DMS53 (cell line): ENCODE data around the gene CAMTA1.
A peak's percentile ranks its signal among the peaks of the same experiment; 100 is the strongest.

Experiments
- DNase-seq: peaks from one replicate; lab custom pipeline; 2025; lab: John Stamatoyannopoulos, UW

Gene CAMTA1

DNA sequence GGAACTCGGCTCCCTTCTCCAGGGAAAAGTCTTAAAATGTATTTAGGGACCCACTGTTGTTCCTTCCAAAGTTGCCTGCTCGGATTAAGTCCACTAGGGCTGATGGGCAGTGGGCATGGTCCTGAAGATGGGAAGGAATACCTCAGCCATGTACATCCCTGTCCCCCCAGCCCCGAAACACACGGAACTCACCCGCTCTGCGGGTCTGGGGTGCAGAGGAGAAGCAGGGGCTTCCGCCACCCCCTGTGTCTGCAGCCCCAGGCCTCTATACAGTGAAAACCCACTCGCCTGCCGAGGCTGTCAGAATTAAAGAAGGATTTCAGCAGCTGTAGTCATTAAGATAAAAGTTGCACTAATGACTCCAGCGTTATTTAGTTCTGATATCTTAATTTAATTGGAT, 773.2 kb downstream of the CAMTA1 start:
- DNase-seq: no peak

DNA sequence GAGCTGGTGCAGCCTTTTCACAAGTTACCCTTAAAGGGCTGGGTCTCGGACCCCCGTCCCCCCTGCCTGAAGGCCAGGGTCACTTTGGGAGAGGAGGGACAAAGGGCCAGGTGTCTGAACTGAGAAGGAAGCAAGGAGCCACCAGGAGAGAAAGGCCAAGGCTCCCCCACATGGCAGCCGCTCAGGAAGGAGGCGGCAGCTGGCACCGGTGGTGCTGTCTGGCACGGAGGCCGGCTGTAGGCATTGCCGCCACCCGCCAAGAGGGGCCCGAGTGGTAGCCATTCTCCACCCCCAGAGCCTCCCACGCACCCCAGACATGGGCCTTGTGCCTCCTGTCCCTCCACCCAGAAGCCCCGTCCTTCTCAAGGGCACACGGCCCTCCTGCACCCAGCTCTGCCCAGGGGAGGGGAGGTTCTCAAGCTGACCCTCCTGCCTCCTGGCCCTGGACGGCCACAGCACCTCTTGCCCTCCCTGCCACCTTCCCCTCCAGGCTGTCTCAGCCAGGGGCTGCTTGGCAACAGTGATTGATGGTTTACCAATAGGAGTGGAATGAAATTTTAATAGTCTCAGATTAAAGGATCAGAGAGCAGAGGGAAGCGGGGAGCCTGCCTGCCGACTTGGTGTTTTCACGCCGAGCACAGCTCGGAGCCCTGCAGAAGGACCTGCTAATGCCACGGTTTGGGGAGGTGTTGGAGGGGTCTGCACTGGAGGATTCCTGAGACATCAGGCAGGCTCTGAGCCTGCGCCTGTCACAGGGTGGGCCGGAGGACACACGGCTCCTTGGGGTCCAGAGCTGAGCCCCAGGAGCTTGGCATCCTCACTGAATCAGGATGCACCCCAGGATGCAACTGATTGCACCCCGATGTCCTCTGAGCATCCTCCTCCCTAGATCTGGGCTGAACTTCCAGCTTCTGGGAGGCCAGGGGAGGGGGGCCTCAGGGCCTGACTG, 773.9 kb downstream of the CAMTA1 start:
- DNase-seq: no peak

DNA sequence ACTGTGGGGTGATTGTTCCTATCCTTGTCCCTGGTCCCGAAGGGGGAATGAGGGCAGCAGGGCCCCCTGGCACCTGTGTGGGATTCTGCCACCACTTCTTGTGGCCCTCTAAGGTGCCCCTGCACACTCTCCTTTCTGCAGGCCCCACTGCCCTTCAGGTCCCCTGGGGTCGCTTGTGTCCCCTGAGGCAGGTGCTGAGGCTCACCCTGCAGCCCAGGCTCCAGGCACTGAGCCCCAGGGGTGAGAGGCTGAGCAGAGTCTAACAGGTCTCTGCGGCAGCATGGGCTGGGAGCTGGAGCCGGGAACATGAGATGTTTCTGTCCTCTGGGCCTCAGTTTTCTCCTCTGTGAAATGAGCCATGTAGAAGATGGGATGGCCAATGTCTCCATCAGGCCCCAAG, 774.9 kb downstream of the CAMTA1 start:
- no peak for DNase-seq

DNA sequence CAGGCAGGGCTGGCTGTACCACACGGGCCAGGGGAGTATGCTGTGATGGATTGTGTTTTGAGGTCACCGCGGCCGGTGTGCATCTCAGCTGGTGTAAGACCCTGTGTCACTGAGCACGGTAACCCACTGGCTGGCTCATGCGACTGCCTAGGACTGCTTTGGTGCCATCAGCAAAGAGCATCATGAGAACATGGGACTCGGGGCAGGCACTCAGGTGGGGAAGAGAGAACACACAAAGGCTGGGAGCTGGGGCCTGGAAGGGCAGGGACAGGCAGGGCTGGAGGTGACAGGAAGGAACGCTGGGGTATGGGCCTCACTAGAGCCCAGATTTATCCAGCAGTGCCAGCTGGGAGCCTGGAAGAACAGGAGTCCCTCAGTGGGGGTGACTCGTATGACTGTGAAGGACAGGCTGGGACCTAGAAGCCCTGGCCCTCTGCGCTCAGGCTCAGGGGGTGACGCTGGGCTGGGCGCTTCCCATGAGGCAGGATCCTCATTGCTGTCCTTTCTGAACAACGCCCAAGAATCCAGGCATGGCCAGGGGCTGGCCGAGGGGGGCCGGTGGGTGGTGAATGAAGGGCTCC, 775.4 kb downstream of the CAMTA1 start:
- DNase-seq: no peak

DNA sequence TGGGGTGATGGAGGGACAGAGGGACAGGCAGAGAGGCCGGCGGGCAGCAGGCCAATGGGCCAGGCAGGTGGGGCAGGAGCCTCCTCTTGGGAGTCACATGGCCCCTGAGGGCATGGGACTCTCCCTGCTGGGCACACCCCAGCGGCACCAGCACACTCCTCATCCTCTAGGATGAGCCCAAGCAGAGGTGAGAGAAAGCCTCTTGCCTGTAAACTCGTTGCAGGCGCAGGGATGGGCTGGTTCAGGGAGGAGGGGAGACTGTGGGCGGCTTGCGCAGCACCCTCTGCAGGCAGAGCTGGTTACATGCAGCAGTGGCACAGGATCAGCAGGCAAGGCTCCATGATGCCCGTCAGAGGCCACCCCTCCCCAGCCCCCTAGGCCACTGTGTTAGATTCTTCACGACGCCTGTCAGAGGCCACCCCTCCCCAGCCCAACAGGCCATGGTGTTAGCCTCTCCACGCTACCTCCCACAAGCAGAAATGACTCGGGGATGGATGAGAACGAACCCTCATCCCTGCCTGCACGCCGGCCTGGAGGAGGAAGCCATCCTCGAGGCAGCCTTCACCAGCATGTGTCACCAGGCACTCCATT, 776.2 kb downstream of the CAMTA1 start:
- DNase-seq: peak; percentile 62

DNA sequence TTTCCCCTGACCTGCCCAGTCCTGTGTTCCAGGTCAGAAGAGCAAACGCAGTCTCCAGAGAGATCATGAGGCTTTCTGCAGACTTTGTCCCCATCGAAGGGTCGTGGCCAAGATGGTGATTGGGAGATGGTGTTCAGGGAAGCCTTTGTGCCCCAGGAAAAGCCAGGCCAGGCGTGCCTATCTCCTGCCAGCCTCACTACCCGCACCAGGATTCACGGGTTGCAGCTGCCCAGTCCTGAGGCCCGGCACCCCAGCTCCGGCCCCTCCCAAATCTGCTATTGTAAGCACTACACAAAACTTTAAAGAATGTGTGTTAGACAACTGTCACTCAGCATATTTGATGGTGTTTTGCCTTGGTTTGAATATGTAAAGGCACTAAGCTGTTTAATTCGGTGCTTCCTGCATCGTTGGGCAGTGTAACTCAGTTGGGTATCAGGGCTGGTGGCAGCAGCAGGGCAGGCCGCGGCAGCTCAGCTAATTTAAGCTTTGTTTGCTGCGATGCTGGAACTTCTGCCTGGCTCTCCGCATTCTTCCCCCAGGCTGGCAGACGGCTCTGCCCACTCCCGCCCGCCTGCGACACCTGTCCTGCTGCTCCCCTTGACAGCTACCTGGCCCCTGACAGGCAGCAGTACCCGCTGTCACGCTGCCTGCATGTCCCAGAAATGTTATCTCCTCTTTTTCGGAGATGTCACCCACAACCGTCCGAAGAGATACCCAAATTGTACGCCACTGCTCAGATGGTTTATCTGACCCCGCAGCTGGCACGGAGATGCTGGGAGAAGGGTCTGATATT, 776.9 kb downstream of the CAMTA1 start:
- DNase-seq: no peak

DNA sequence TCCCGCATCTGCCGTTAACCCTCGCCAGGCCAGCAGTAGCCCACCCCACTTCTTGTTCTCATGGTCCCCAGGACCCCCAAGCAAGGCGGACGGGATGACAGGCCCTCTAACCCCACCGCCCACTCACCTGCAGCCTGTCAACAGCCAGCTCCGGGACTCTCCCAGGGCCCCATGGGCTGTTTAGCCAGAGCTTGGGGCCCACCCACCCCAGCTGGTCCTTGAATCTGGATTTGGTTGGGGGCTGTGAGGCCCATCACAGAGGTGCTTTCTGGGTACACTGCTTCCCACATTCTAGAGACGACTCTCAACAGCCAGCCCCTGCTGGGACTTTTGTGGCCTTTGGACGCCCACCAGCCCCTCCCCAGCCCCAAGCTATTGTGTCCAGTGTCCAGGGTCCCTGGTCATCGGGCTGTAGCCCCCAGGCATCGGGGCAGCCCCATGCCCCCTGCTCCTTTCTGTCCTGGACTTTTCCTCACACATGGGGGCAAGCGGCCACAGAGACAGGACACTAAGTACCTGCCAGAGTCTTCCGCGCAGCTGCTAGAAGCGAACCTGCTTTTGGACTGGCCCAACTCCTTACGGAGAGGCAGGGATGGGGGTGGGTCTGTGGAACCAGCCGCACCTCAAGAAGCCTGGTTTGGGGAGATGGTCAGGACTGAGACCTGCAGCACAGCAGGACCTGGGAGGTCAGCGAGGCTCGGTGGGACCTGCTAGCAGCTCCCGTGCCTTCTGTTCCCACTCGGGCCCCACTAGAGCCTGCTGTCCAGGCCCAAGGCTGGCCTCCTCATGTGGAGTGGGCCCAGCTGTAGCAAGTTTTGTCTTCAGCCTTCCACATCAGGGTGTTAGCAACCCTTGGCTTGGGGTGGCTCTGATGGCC, 777.7 kb downstream of the CAMTA1 start:
- no peak for DNase-seq

DNA sequence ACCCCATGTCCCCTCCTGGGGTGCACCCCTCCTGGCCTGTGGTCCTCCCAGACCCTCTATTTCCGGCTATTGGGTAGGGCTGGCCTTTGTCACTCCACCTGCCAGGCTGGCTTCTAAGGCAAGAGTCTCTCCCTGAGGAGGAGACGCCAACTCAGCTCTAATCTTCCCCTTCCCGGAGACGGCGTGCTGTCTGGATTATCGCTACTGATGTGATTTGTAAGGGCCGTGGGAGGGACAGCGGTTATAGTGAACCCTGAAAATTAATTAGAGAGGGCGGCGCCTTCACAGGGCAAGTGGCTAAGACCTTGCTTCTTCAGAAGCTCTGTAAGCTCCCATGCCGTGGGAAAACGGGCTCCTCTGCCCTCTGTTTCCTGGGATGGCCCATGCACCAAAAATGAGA, 778.9 kb downstream of the CAMTA1 start:
- no peak for DNase-seq

DNA sequence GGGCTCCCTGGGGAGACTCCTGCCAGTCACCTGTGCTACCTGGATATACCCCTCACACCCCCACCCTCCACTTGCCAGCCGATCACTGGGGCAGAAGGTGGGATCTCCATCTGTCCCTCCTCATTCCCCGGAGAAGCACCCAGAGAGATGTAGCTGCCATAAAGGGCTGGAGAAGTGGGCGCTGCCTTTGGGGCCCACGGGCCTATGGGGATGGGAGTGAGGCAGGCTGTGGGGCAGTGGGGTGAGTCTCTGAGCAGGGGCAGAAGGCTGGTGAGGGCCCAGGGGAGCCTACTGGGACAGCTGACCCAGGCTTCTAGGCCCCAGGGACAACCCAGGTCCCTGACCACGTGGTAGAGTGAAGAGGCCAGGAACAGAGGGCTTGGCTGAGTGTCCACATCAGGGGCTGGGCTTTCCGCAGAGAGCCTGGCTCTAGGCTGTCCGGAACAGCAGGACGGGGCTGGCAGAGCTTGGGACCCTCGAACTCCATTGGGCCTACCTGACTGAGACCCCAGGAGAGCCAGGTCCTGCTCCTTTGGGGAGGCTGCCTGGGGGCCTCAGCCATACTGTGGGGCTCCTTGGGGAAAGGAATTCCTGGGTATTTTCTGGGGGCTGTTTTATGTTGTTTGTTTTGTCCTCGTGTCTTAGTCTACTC, 780.0 kb downstream of the CAMTA1 start:
- no peak for DNase-seq

DNA sequence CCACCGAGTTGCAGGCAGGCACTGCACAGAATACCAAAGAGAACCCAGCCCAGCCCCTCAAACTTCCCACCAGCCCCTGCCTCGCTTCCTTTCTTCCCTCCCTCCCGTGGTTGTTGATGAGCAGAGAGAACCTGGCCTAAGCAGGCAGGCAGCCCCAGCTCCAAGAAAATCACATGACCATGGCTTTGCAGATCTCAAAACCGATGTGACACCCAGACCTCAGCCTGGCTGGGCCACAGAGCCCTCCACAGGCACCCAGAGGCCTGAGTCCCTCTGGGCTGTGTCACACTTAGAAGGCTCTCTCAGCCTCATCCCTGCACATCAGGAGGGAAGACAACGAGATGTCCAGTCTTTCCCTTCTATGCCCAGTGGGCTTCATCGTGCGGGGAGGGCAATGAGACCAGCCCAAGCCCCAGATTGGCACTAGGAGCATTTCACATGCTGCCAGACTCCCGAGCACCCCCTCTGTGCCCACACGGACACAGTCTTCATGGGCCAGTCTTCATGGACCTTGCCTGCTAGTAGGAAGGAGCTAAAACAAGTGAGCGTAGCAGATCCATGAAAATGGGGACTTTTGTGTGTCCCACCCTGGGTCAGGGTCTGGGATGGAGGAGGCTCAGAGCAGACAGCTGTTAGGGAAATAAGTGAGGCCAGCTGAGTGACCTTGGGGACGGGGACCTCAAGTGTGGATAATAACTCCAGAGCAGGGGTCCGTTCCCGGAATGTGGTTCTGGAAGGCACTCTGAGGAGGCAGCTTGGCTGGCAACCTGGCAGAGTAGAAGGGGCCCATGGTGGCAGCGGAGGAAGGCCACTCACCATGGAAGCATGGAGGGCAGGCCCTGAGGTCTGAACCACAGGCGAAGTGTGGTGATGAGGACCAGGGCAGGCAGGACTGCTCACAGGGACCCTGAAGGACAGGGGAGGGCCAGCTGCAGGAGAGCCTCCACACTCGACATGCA, 781.4 kb downstream of the CAMTA1 start:
- no peak for DNase-seq

DNA sequence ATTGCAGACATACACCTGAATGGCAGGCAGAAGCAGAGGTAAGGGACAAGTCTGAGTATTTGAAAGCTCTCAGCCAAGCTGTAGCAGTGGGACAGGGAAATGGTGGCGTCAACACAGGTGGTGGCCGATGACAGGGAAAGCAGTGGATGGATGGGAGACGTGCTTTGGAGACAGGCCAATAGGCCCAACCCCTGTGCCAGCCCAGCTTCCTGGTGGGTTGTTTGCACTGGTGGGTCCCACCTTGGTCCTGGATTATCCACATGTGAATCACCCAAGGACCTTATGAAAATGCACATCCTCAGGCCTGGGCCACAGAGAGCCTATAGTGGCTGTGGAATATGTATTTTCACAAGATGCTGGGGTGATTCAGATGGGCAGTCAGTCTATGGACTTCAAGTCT, 782.1 kb downstream of the CAMTA1 start:
- no peak for DNase-seq

DNA sequence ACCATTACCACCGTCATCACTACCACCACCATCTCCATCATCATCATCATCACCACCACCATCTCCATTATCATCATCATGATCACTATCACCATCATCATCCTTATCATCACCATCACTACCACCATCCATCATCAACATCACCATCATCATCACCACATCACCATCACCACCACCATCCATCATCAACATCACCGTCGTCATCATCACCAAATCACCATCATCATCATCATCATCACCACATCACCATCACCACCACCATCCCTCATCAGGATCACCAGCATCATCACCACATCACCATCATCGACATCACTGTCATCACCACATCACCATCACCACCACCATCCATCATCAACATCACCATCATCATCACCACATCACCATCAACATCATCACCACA, 782.8 kb downstream of the CAMTA1 start:
- DNase-seq: no peak

DNA sequence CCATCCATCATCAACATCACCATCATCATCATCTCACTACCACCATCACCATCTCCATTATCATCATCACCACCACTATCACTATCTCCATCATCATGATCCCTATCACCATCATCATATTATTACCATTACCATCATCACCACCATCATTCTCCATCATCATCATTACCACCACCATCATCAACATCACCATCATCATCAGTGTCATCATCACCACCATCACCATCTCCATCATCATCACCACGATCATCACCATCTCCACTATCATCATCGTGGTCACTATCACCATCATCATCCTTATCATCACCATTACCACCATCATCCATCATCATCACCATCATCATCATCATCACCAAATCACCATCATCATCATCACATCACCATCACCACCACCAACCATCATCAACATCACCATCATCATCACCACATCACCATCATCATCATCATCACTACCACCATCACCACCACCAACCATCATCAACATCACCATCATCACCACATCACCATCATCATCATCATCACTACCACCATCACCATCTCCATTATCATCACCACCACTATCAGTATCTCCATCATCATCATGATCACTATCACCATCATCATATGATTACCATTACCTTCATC, 783.8 kb downstream of the CAMTA1 start:
- no peak for DNase-seq

DNA sequence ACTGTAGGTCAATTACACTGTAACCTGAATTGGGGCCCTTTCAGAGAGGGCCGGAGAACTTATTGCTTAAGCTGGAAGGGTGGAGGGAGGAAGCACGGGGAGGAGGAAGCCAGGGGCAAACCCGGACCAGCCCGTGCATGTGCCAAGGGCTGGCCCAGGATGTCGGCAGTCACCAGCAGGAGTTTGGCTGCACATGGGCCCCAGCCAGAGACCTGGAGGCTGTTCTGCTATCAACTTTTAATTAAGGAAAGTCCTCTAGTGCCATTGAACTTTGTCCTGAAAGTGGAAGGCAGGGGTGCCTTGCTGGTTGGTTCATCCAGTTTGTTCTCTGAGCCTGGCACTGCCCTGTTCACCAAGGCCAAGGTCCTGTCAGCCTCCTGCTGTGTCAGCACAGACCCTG, 785.1 kb downstream of the CAMTA1 start:
- no peak for DNase-seq

DNA sequence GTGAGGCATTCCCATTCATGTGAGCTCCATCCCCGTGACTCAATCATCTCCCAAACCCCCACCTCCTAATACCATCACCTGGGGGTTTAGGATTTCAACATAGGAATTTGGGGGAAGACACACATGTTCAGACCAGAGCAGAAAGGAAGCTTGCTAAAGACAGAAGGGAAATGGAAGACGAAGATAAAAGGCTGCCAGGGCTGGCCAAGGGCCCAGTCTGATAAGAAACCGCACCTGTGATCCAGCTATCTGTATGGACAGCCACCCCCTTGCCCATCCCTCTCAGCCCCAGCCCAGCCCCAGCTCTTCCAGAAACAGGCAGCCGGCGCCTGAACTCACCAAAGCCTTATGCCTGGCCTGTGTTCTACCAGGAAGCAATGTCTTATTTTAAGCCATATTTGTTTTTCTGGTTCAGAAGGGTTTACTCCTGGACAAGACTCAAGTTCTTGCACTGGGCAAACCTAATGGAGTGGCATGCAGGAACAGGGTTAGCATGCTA, 787.4 kb downstream of the CAMTA1 start:
- peak; percentile 25 for DNase-seq

DNA sequence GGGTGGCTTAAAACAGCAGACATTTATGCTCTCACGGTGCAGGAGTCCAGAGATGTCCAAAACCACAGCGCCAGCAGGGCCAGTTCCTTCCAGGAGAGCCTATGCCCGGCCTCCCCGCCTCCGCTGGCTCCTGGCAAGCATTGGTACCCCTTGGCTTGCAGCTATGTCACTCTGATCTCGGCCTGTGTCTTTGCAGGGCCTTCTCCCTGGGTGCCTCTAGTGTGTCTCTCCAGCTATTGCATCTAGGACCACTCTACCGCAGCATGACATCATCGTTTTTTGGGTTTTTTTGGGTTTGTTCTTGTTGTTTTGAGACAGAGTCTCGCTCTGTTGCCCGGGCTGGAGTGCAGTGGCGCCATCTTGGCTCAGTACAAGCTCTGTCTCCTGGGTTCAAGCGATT, 788.2 kb downstream of the CAMTA1 start:
- DNase-seq: no peak

DNA sequence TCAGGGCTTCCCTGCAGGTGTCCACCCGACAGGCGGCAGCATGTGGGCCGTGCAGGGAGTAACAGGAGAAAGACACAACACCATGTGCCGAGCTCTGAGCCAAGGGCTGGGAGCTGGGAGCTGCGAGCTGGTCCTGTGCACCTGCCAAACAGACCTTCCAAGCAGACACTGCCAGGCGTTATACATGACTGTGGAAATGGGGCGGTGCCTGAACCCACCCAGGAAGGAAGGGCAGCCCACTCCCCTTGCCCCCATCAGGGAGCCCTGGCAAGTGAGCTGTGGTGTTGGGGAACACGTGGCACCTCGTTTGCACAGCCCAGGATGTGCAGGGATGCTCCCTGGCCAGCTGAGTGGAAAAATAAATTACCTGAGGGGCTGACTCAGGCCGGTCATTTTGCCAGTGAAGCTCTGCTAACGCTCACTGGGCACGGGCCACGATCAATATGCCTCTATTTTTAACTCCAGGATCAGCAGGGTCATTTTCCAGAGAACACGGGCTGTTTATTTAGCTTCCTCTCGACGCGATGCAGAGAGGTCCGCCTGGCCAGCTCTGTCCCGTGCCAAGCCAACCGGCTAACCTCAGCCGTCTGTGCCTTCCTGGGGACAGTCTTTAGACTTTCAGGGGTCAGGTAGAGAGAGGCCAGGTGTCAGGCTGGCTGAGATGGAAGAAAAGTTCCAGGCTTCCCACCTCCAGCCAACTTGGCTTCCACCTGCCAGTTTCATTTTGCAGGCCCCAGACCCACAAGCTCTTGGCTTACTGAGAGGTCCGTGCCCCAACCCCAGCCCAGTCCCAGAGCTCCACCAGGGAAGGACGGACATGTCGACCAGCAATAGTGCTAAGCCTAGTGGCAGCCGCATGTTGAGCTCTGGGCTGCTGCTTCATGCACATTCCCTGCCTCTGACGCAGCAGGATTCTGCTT, 789.1 kb downstream of the CAMTA1 start:
- DNase-seq: peak; percentile 18

DNA sequence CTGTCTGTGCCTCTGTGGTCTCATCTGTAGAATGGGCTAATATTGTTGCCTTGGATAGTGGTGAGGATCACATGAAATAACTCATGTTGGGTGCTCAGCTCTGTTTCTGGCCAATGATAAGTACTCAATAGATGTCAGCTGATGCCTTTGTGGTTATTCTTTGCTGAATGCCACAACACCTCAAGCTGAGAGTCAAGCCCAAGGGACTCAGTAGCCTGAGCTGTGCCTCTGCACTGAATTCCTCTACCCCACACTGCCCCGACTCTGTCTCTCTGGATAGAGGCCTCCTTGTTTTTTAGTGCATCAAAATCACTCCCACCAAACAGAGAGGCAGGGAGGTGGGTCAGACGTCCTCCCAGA, 789.8 kb downstream of the CAMTA1 start:
- no peak for DNase-seq
